Measurements from ENCODE around the gene JAKMIP1. TPM values are rescaled to one million over a fixed set of nuclear protein-coding genes. Genes with fewer than 3 reads are reported as not detected.

The JAKMIP1 gene
- total RNA-seq, 1 experiment from 2014 or later: not detected

DNA sequence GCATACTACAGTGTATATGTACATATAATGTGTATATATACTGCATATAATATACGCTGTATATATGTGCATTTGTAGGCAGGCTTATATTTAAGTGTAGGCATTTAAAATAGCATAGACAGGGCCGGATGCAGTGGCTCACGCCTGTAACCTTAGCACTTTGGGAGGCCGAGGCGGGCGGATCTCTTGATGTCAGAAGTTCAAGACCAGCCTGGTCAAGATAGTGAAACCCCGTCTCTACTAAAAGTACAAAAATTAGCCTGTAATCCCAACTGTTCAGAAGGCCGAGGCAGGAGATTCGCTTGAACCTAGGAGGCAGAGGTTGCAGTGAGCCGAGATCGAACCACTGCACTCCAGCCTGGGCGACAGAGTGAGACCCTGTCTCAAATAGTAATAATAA is 78.4 kb downstream of the JAKMIP1 start:
- Histone ChIP-seq H3K9me3 (ENCODE audit: control insufficient read depth in 1 of 2, insufficient read depth in 1 of 2, low read depth in 1 of 2, low read length in 2 of 2) (no peaks in the 10 kb centered on the region; a peak in 1 of 4 replicates), H3K9ac (ENCODE audit: low read length) (no peak overlapping the region), H4K20me1 (ENCODE audit: insufficient read depth) (no peaks in the 10 kb centered on the region), H3K4me3 (replicated peaks in 1 of 2; ENCODE audit: low read depth in 1 of 2, low read length in 2 of 2) (no peak overlapping the region), H3K36me3 (ENCODE audit: control insufficient read depth in 1 of 2, insufficient read depth in 2 of 2, low read length in 2 of 2) (no peaks in the 10 kb centered on the region), H3K9me2 (ENCODE audit: insufficient read depth) (no peaks in the 10 kb centered on the region), H3K27ac (ENCODE audit: low read depth, low read length) (no peak overlapping the region), H2AFZ (ENCODE audit: low read depth, low read length, poor library complexity, severe bottlenecking) (no peak overlapping the region), H3K4me2 (ENCODE audit: low read length) (no peak overlapping the region), H3K4me1 (ENCODE audit: control insufficient read depth in 1 of 2, insufficient read depth in 2 of 2, low read length in 2 of 2) (no peaks in the 10 kb centered on the region), H3K79me2 (ENCODE audit: insufficient read depth, low read length) (no peaks in the 10 kb centered on the region), H3K27me3 (ENCODE audit: insufficient read depth, low read length) (no peaks in the 10 kb centered on the region)
- RAD21 ChIA-PET (ENCODE audit: low non-redundant PET in 1 of 2, low total read pairs in 2 of 2, uncharacterized antibody in 2 of 2, unreplicated experiment in 2 of 2): no interaction called here
- TF ChIP-seq, protein P1, sequence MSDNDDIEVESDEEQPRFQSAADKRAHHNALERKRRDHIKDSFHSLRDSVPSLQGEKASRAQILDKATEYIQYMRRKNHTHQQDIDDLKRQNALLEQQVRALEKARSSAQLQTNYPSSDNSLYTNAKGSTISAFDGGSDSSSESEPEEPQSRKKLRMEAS (IDR thresholded peaks at IDR 0.05): no peak
- TF ChIP-seq EZH2 (IDR thresholded peaks at IDR 0.05) (no peak), EGR1 (IDR thresholded peaks at IDR 0.05; ENCODE audit: low read depth) (no peak), SRF (IDR thresholded peaks at IDR 0.05; ENCODE audit: low read depth) (no peak), CEBPB (IDR thresholded peaks at IDR 0.05; ENCODE audit: low read depth) (no peak), SIN3A (IDR thresholded peaks at IDR 0.05; ENCODE audit: low read depth) (no peak), EZH2phosphoT487 (IDR thresholded peaks at IDR 0.05; ENCODE audit: borderline replicate concordance) (no peak), YY1 (IDR thresholded peaks at IDR 0.05; ENCODE audit: extremely low read depth, insufficient replicate concordance, low read depth, low read length) (no peak)
- TF ChIP-seq, protein P2, sequence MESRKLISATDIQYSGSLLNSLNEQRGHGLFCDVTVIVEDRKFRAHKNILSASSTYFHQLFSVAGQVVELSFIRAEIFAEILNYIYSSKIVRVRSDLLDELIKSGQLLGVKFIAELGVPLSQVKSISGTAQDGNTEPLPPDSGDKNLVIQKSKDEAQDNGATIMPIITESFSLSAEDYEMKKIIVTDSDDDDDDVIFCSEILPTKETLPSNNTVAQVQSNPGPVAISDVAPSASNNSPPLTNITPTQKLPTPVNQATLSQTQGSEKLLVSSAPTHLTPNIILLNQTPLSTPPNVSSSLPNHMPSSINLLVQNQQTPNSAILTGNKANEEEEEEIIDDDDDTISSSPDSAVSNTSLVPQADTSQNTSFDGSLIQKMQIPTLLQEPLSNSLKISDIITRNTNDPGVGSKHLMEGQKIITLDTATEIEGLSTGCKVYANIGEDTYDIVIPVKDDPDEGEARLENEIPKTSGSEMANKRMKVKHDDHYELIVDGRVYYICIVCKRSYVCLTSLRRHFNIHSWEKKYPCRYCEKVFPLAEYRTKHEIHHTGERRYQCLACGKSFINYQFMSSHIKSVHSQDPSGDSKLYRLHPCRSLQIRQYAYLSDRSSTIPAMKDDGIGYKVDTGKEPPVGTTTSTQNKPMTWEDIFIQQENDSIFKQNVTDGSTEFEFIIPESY (IDR thresholded peaks at IDR 0.05; ENCODE audit: extremely low read depth, insufficient replicate concordance, low read length): no peak
- no TSS peak for BruUV-seq (replicated peaks)
- DNase-seq (ENCODE audit: low read depth, low spot score) (no peak), ATAC-seq (no peak)
- POLR2A ChIA-PET: no interaction called here
- intact Hi-C loops (cut with micrococcal nuclease): no loop called here
- CTCF ChIA-PET: no interaction called here
